ENCODE data around the gene ATG14.
"Not testable (repeated sequence)": the region's sequence is repeated elsewhere in the genome, so short reads cannot be mapped to it uniquely, and the experiment has no call there.

The ATG14 gene

DNA sequence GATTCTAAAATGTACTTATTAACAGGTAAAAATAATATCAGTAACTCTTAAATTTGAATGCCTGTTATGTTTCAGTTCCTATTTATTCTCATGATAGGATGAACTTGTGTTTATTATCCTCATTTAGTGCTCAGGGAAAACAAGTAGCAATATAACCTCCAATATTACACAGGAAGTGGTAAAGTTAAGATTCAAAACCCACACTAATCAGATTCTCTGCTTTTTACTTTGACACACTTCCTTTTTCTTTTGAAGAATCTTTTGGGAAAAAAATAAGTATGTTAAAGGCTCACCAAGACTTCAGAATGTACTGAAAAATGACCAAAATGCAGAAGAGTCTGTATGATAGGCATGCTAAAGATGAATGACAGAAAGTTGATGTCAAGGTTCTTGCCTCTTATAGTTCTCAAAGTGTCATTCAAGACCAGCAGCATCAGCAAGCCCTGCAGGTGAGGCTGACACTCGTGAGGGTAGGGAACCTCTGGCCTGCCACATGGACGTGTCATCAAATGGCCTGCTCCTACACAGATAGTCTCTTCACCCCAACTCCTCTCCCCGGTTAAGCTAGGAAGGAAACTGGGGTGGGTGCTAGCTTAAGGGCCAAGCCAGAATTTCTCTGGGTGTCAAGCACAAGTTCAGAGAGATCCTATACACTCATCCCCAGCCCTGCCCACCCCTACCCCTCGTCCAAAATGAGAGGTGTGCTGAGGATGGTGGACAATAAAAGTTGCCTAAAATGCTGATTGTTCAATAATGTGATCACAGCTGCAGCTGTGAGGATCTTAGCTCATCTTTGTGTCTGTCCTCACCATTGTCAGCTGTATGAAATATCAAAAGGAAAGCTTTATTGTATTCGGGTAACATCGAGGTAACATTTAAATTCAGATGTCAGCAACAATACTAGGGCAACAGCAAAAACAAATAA is 22.5 kb upstream of the ATG14 start:
- DNase-seq (ENCODE audit: low read depth in 1 of 2, low spot score in 1 of 2), result no peak

- DNase-seq (ENCODE audit: low read depth in 1 of 2, low spot score in 1 of 2), result no peak
These were observed 21.0 kb upstream of the ATG14 start for GRCh38 chr14:55432628-55433027.

DNA sequence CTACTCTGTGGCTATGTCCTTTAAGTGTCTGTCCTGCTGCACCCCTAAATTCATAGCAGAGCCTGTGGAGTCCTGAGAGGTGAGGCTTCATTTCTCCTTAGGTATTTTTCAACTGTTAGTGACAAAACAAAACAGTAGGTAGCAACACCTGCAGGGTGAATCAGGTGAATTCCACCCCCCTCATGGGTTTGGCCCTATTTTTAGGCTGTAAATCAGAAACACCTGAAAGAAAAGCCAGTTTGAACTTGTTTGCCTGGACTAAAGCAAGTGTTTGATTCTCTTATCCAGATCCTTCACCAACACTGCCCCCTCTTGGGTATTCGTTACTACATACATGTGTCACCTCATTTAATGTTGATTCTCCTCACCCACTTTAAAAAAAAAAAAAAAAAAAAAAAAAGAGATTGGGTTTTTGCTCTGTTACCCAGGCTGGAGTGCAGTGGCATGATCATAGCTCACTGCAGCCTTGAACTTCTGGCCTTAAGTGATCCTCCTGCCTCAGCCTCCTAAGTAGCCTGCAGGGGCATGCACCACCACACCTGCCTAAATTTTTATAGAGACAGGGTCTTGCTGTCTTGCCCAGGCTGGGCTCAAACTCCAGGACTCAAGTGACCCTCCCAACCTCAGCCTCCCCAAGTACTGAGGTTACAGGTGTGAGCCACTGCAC is 18.5 kb upstream of the ATG14 start:
- DNase-seq (ENCODE audit: low read depth in 1 of 2, low spot score in 1 of 2), result no peak

GRCh38 chr14:55427439-55427838 is 15.8 kb upstream of the ATG14 start:
- DNase-seq (ENCODE audit: low read depth in 1 of 2, low spot score in 1 of 2), result no peak

- DNase-seq (ENCODE audit: low read depth in 1 of 2, low spot score in 1 of 2), result no peak
These were observed 15.3 kb upstream of the ATG14 start for GRCh38 chr14:55426891-55427290.

DNA sequence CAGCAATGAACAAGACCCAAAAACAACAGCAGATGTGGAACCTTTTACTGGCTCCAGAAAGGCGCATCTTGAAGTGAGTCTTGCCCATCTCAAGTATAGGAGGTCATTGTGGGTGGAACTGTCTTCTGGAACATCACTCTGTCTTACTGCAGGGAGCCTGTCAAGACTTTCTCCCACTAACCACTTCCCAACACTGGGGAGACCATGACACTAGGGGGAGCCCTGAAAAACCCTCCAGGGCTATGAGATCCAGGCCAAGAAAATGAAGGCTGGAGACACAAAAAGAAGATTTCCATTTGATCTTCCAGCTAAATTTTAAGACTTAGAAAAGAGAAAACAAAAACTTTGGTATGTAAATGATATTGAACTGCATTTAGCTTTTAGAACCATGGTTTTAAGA is 13.5 kb upstream of the ATG14 start:
- DNase-seq (ENCODE audit: low read depth in 1 of 2, low spot score in 1 of 2), result no peak

DNA sequence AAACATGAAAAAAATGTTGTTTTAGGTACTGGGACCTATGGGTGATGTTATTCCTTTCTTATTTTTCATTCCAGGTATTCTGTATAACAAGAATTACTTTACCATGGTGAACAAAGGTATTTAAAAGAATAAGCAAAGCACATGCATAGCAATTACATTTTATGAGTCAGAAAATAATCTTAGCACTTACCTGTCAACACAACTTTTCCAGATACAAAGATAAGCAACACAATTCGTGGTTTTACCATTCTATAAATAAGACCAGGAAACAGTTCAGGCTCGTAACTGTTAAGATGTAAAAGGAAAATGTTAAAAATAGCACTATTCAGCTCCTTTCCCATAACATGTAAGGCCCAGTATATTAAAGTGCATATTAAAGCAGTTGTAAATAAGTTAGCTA is 12.3 kb upstream of the ATG14 start:
- no peak for DNase-seq (ENCODE audit: low read depth in 1 of 2, low spot score in 1 of 2)

GRCh38 chr14:55422338-55422737 is 10.7 kb upstream of the ATG14 start:
- DNase-seq (ENCODE audit: low read depth in 1 of 2, low spot score in 1 of 2), result not testable (repeated sequence)

DNA sequence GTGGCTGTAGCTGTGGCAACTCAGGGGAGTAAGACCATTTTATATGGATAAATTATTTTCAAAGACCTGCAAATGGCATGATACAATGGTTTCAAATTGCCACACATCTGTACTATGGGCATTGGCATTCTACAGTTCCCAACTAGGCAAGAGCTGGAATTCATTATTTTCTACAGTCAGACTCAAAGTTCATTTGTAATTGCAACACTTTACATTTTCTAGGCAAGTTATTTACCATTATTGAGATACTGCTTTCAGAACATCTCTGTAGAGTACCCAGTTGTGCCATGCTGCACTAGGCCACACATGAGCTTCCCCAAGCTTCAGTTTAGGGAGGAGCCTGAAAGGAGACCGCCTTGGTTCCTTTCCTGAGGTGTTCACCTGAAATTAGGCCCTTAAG is 8.0 kb upstream of the ATG14 start:
- DNase-seq (ENCODE audit: low read depth in 1 of 2, low spot score in 1 of 2), result no peak

DNA sequence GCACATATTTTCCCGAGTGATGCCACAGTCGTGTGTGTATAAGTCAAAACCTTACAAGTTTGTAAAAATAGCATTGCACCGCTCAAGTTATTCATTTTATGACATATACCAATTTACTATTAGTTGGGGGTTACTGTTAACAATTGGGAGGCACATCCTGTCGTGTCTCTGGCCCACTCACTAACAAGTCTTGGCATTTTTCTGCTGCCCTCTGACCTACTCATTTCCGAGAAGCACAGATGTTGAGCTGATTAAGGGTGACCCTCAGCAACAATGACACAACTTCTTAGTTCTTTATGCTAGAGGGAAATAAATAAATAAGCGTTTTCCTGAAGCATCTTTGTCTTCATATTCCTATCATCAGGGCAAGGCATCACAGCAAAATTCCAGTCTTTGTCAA is 6.8 kb upstream of the ATG14 start:
- DNase-seq (ENCODE audit: low read depth in 1 of 2, low spot score in 1 of 2), result no peak

DNA sequence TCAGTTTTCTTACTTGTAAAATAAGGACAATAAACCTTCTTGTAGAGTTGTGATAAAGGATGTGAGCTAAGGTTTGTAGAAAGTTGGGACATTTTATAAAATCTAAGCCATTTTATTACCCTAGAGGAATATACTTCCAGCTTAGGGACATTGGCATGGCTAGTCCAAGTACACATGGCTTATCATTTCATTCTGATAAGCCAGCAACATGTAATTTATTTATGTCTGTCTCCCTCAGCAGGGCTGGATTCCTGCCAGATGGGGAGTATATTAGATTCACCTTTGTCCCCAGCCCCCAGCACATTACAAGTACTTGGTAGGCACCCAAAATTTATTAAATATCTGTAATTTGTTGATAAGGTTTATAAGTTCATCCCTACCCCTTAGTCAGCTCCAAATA is 6.3 kb upstream of the ATG14 start:
- no peak for DNase-seq (ENCODE audit: low read depth in 1 of 2, low spot score in 1 of 2)

GRCh38 chr14:55416866-55417265 is 5.2 kb upstream of the ATG14 start:
- no peak for DNase-seq (ENCODE audit: low read depth in 1 of 2, low spot score in 1 of 2)

GRCh38 chr14:55414551-55414950 is 2.9 kb upstream of the ATG14 start:
- no peak for DNase-seq (ENCODE audit: low read depth in 1 of 2, low spot score in 1 of 2)

- no peak for DNase-seq (ENCODE audit: low read depth in 1 of 2, low spot score in 1 of 2)
These were observed 1.0 kb upstream of the ATG14 start for GRCh38 chr14:55412676-55413075.

GRCh38 chr14:55410876-55411275 is 754 bp downstream of the ATG14 start:
- no peak for DNase-seq (ENCODE audit: low read depth in 1 of 2, low spot score in 1 of 2)

DNA sequence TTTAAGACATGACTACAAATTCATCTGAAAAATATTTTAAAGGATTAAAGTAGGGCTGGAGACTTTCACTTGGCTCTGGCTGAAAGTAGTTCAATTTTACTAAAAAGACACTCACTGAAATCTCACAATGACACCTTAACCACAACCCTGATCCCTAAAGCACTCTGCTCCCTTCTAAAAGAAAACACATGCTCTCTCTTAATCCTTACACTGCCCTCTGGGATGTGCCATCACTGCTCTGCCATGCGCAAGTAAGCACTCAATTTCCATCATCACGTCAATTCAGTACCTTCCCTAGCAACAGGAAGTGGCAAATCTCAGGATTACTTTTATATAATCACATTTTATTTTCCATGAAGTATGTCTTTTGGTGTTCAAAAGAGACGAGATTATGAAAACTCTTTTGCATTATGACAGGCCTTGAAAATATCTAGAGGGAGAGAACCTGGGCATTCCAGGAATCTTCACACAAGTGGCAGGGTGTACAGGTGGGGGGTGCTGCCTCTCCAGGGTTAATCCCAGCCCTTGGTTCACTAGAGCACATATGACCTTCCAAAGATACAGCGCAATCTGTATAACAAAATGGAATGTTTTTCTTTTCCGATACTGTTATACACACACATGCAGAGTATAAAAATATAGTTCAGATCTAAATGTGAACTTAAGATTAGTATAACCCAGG is 7.3 kb downstream of the ATG14 start:
- DNase-seq (ENCODE audit: low read depth in 1 of 2, low spot score in 1 of 2), result no peak

- no peak for DNase-seq (ENCODE audit: low read depth in 1 of 2, low spot score in 1 of 2)
These were observed 9.9 kb downstream of the ATG14 start for GRCh38 chr14:55401751-55402150.

DNA sequence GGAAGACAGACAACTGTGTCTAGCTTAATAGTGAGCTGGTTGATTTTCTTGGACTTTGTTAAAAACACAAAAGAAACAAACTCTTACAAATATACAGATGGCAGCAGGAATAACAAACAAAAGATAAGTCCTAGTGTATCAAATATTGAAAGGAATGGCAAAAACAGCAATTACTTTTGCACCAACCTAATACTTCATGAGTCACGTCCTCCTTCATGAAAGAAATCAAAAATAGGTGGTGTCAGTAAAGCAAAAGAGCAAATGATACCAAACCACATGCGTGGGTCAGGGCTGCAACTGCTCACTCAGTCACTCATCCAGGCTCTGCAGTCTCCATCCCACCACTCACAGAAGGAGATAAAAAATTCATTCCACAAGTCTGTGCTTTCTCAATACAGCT is 11.8 kb downstream of the ATG14 start:
- DNase-seq (ENCODE audit: low read depth in 1 of 2, low spot score in 1 of 2), result no peak

- no peak for DNase-seq (ENCODE audit: low read depth in 1 of 2, low spot score in 1 of 2)
These were observed 12.4 kb downstream of the ATG14 start for GRCh38 chr14:55399183-55399582.

- DNase-seq (ENCODE audit: low read depth in 1 of 2, low spot score in 1 of 2), result no peak
These were observed 13.0 kb downstream of the ATG14 start for GRCh38 chr14:55398679-55399078.

GRCh38 chr14:55389330-55389729 is 22.3 kb downstream of the ATG14 start:
- DNase-seq (ENCODE audit: low read depth in 1 of 2, low spot score in 1 of 2), result no peak

DNA sequence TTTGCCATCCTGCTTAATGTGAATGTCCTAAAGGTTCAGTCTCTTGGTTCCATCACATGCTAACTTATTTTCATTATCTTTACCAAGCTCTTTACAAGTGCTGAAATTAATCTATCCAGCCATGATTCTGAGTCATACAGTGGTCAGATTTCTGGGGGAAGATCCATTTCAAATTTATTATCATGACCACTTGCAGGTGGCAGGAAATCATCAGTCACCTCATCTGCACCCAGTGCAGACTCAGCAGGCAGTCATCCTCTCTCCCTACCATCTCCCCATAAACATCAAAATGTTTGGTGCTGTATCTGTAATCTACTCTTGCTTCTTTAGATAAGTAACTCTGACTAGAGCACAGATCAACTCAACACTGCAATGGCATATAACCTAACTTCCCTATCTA is 23.5 kb downstream of the ATG14 start:
- no peak for DNase-seq (ENCODE audit: low read depth in 1 of 2, low spot score in 1 of 2)
